Activated CD8-positive, alpha-beta T cell treated with anti-CD3 and anti-CD28 coated beads for 36 hours (primary cell): ENCODE data around the gene ISCA2. TPM values are rescaled to one million over a fixed set of nuclear protein-coding genes. Genes with fewer than 3 reads are reported as not detected.

Experiments
- ATAC-seq: fragments of 200-7000 bp; cut with Tn5 transposase; one replicate; pipeline ENCODE4 v1.10.0; 2021; ENCODE audit warnings: mild to moderate bottlenecking, moderate library complexity
- CTCF ChIA-PET: fragments of 350-600 bp; sonication (Branson Sonifier 250); formaldehyde crosslinking; loops from one replicate; lab custom pipeline; 2021; ENCODE audit warnings: antibody characterized with exemption; lab: Charles Lee
- POLR2A ChIA-PET: fragments of 350-600 bp; sonication (Branson Sonifier 250); formaldehyde crosslinking; loops from one replicate; lab custom pipeline; 2021; ENCODE audit warnings: antibody characterized with exemption; lab: Charles Lee
- DNase-seq: peaks from one replicate; pipeline ENCODE4 v3.0.0-alpha.2; 2020
- H3K27ac Mint-ChIP-seq: one replicate; pipeline ENCODE4 v1.8.0; 2021; ENCODE audit warnings: mild to moderate bottlenecking, mixed read lengths
- H3K27me3 Mint-ChIP-seq: one replicate; pipeline ENCODE4 v1.8.0; 2021; ENCODE audit warnings: mixed read lengths
- H3K36me3 Mint-ChIP-seq: one replicate; pipeline ENCODE4 v1.8.0; 2021; ENCODE audit warnings: low read depth, mixed read lengths
- H3K4me1 Mint-ChIP-seq: one replicate; pipeline ENCODE4 v1.8.0; 2021; ENCODE audit warnings: low read depth, mixed read lengths
- H3K4me3 Mint-ChIP-seq: one replicate; pipeline ENCODE4 v1.8.0; 2021; ENCODE audit warnings: mild to moderate bottlenecking, moderate library complexity, mixed read lengths
- H3K9me3 Mint-ChIP-seq: one replicate; pipeline ENCODE4 v1.8.0; 2021; ENCODE audit warnings: mixed read lengths
- intact Hi-C: fragments of 100-400 bp; cut with micrococcal nuclease; formaldehyde crosslinking; loops from one replicate; pipeline ENCODE4 v1.10.0; 2022
- total RNA-seq, 2 experiments: library from RNA; stranded (reverse); gene quantifications; one replicate each; pipeline ENCODE4 v1.2.3, GENCODE V29; 2021
- TF ChIP-seq, protein P1 (sequence below): fragments of 200-600 bp; IDR thresholded peaks from one replicate; pipeline ENCODE4 v1.8.0; 2022; ENCODE audit warnings: antibody characterized with exemption, mild to moderate bottlenecking

The ISCA2 gene
- total RNA-seq, 2 experiments from 2014 or later = 29.1 to 31.7 TPM

DNA sequence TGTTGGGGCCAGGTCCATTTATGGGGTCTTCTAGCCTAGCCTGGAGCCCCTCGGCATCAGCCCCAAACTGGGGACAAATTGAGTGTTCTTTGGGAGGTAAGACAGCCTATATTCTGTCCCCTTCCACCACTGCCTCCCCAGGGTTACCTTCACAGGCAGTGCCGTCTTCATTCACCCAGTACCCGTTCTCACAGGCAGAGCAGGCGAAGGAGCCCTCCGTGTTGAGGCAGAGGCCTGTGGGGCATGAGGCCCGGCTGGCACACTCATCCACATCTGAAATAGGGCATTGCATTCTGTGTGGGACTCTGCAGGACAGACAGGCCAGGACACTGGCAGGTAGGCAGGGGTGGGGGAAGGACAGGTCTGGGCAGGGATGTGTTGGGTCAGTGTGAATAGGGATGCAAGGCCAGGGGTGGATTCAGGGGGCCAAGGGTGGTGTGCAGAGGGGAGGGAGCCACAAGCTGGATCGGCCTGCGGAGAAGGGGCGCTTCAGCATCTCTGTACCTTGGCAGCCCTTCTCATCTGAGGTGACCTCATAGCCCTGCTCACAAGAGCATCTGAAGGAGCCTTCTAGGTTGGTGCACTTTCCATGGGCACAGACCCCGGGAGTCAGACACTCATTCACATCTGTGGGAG, 16.1 kb downstream of the ISCA2 start:
- TF ChIP-seq, protein P1, sequence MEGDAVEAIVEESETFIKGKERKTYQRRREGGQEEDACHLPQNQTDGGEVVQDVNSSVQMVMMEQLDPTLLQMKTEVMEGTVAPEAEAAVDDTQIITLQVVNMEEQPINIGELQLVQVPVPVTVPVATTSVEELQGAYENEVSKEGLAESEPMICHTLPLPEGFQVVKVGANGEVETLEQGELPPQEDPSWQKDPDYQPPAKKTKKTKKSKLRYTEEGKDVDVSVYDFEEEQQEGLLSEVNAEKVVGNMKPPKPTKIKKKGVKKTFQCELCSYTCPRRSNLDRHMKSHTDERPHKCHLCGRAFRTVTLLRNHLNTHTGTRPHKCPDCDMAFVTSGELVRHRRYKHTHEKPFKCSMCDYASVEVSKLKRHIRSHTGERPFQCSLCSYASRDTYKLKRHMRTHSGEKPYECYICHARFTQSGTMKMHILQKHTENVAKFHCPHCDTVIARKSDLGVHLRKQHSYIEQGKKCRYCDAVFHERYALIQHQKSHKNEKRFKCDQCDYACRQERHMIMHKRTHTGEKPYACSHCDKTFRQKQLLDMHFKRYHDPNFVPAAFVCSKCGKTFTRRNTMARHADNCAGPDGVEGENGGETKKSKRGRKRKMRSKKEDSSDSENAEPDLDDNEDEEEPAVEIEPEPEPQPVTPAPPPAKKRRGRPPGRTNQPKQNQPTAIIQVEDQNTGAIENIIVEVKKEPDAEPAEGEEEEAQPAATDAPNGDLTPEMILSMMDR = no peak
- no peak for DNase-seq
- no peak for ATAC-seq
- POLR2A ChIA-PET = no interaction called here
- intact Hi-C loops = no loop called here
- Mint-ChIP-seq H3K27me3 (peaks cover 8% of the 10 kb centered on the region), H3K36me3 (no peaks in the 10 kb centered on the region), H3K4me1 (peaks cover 5% of the 10 kb centered on the region), H3K4me3 (no peak overlapping the region), H3K27ac (no peak overlapping the region), H3K9me3 (no peaks in the 10 kb centered on the region)
- CTCF ChIA-PET = no interaction called here

DNA sequence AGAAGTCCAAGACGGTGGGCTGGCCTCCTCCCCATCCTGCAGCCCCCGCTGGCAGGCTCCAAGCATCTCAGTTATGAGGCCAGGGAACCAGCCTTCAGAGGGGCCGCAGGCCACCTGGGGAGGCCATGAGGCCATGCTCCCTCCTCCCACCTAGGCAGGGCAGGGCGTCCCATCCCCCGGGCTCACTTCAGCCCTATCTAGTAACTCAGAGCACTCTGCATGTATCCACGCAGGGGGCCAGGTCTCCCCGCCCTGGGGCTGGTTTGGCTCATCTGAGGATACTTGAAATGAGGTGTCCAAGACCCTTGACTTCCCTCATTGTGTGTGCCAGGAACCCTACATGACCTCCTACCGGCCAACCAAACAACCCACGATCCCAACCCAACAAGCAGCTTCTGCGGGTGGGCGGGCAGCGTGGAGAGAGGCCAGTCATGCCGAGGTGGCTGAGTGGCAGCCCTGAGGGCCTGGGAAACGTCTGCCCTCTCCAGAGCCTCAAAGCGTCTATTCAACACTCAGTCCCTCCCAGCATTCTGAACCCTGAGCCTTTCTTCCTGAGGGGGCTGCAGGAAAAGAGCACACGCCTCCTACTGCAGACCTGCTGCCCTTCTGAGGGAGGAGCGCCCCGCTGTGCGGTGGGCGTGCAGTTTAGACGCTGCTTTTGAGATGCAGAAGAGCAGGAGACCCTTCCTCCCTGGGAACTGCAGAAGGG, 16.8 kb downstream of the ISCA2 start:
- ATAC-seq (no peak), DNase-seq (no peak)
- peaks cover 7% of the 10 kb centered on the region for H3K4me1 Mint-ChIP-seq
- H3K36me3 Mint-ChIP-seq = no peaks in the 10 kb centered on the region
- TF ChIP-seq, protein P1 = no peak
- no peak overlapping the region for H3K27ac Mint-ChIP-seq
- CTCF ChIA-PET = no interaction called here
- H3K27me3 Mint-ChIP-seq = peaks cover 11% of the 10 kb centered on the region
- no peaks in the 10 kb centered on the region for H3K9me3 Mint-ChIP-seq
- POLR2A ChIA-PET = no interaction called here
- H3K4me3 Mint-ChIP-seq = no peak overlapping the region
- intact Hi-C loops = no loop called here

DNA sequence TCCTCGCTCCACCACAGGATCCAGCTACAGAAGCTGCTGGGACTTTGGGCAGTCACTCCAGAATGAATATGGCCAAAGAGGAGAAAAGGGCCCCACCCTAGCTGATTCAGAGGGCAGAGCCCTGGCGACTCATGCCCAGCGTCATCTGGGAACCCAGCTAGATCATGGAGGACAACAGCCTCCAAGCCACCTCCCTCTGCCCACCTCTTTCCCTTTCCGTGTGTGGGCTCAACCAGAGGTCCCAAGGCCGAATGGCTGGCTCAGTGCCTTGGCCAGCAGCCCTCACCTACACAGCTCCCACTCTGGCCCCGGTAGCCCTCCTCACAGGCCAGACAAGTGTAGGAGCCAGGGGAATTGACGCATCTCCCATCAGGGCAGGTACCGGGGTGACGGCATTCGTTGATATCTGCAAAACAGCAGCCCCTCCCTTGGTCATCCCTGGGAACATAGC, 17.4 kb downstream of the ISCA2 start:
- Mint-ChIP-seq H3K36me3 (no peaks in the 10 kb centered on the region), H3K4me1 (peaks cover 7% of the 10 kb centered on the region), H3K27me3 (peaks cover 17% of the 10 kb centered on the region), H3K4me3 (no peak overlapping the region), H3K9me3 (no peaks in the 10 kb centered on the region), H3K27ac (no peak overlapping the region)
- no peak for ATAC-seq
- ChIA-PET CTCF (interaction anchor here (0.5 kb wide), 1 partner anchor 186 kb away, joined by 3 read pairs; no protein-coding TSS in a partner anchor), POLR2A (no interaction called here)
- intact Hi-C loops = no loop called here
- TF ChIP-seq, protein P1 = no peak
- no peak for DNase-seq

DNA sequence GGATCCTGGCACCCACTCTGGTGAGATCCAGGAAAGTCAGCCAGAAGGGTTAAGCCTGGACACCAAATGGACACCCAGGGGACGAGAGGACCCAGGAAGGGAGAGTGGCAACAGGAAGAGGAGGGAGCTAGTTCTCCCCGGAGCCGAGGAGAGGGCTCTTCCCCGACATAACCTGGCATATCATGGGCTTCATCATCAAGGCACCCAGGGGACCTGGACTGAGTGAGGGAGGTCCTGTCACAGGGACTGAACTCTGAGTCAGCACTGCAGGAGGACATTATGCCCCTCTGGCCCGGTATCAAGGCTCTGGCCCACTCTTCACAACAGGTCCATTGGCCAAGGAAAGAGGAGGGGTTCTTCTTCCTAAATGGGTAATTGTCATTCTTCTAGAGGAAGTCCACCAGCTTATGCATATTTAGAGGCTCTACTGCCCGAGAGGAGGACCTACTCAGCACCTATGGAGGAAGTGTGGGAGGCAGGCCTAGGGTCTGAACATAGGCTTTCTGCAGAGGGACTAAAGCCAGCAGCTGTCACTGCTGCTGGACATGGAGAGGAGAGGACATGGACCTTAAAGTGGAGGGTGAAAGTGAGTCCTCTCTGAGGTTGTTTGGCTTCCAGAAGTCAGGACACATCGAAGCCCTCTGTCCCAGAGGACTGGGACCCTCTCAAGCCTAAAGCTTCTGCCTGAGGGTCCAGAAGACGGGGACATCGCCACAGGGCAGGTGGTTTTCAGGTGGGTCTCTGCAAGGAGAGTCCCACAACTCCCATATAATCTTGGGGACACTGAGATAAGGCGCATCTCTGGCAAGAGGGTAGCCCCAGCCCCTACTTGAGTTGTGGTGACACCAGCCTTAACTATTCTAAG, 18.6 kb downstream of the ISCA2 start:
- CTCF ChIA-PET = no interaction called here
- POLR2A ChIA-PET = interaction anchor here (0.6 kb wide), 2 partner anchors 10 to 42 kb away, joined by 3 read pairs; no protein-coding TSS in a partner anchor

More for the DNA sequence above, 18.6 kb downstream of the ISCA2 start:
- Mint-ChIP-seq H3K36me3 (no peaks in the 10 kb centered on the region), H3K4me3 (no peak overlapping the region), H3K27me3 (peaks cover 19% of the 10 kb centered on the region), H3K4me1 (peaks cover 7% of the 10 kb centered on the region), H3K9me3 (no peaks in the 10 kb centered on the region), H3K27ac (no peak overlapping the region)
- ATAC-seq (no peak), DNase-seq (no peak)
- intact Hi-C loops = no loop called here
- TF ChIP-seq, protein P1 = no peak
